ENCODE measurements around the gene PLA2G4F. TPM values are rescaled to one million over a fixed set of nuclear protein-coding genes. Genes with fewer than 3 reads are reported as not detected.
A peak's percentile ranks its signal among the peaks of the same experiment; 100 is the strongest.

The PLA2G4F gene
- polyA plus RNA-seq, 1 donor: 3.6 TPM

GRCh38 chr15:42148808-42149492 is 7.5 kb downstream of the PLA2G4F start:
- H3K36me3 ChIP-seq (ENCODE audit: control insufficient read depth, insufficient read depth, low read length): no peaks in the 10 kb centered on the region
- H3K27me3 ChIP-seq (ENCODE audit: control insufficient read depth, insufficient read depth, low read length): no peaks in the 10 kb centered on the region
- 100% methylated on average over 2 of the region's 12 CpGs for WGBS (ENCODE audit: insufficient coverage, low lambda C conversion rate)
- H3K4me1 ChIP-seq (ENCODE audit: control insufficient read depth, insufficient read depth, low read length): no peaks in the 10 kb centered on the region
- H3K4me3 ChIP-seq (ENCODE audit: low read length): no peak overlapping the region
- no peaks in the 10 kb centered on the region for H3K9me3 ChIP-seq (ENCODE audit: control insufficient read depth, low read depth, low read length)
- no peak for DNase-seq
- H3K27ac ChIP-seq (ENCODE audit: low read length): no peak overlapping the region

GRCh38 chr15:42147431-42147735 is 9.1 kb downstream of the PLA2G4F start:
- Histone ChIP-seq H3K9me3 (ENCODE audit: control insufficient read depth, low read depth, low read length) (no peaks in the 10 kb centered on the region), H3K27ac (ENCODE audit: low read length) (no peak overlapping the region), H3K4me3 (ENCODE audit: low read length) (no peak overlapping the region), H3K36me3 (ENCODE audit: control insufficient read depth, insufficient read depth, low read length) (no peaks in the 10 kb centered on the region), H3K27me3 (ENCODE audit: control insufficient read depth, insufficient read depth, low read length) (no peaks in the 10 kb centered on the region), H3K4me1 (ENCODE audit: control insufficient read depth, insufficient read depth, low read length) (no peaks in the 10 kb centered on the region)
- no CpG with 5 or more reads among the region's 4 CpGs for WGBS (ENCODE audit: insufficient coverage, low lambda C conversion rate)
- DNase-seq: no peak

- Histone ChIP-seq H3K27ac (ENCODE audit: low read length) (no peak overlapping the region), H3K9me3 (ENCODE audit: control insufficient read depth, low read depth, low read length) (no peaks in the 10 kb centered on the region), H3K36me3 (ENCODE audit: control insufficient read depth, insufficient read depth, low read length) (no peaks in the 10 kb centered on the region), H3K4me1 (ENCODE audit: control insufficient read depth, insufficient read depth, low read length) (no peaks in the 10 kb centered on the region), H3K27me3 (ENCODE audit: control insufficient read depth, insufficient read depth, low read length) (no peaks in the 10 kb centered on the region), H3K4me3 (ENCODE audit: low read length) (no peak overlapping the region)
- no CpG with 5 or more reads among the region's 24 CpGs for WGBS (ENCODE audit: insufficient coverage, low lambda C conversion rate)
- peak in 1 of 2 donors; percentile 47 for DNase-seq
These were observed 9.6 kb downstream of the PLA2G4F start for GRCh38 chr15:42146551-42147430.

GRCh38 chr15:42145546-42146455 is 10.6 kb downstream of the PLA2G4F start:
- Histone ChIP-seq H3K36me3 (ENCODE audit: control insufficient read depth, insufficient read depth, low read length) (no peaks in the 10 kb centered on the region), H3K9me3 (ENCODE audit: control insufficient read depth, low read depth, low read length) (peaks cover 2% of the 10 kb centered on the region), H3K4me1 (ENCODE audit: control insufficient read depth, insufficient read depth, low read length) (no peaks in the 10 kb centered on the region), H3K27ac (ENCODE audit: low read length) (no peak overlapping the region), H3K4me3 (ENCODE audit: low read length) (no peak overlapping the region), H3K27me3 (ENCODE audit: control insufficient read depth, insufficient read depth, low read length) (no peaks in the 10 kb centered on the region)
- WGBS (ENCODE audit: insufficient coverage, low lambda C conversion rate): no CpG with 5 or more reads among the region's 29 CpGs
- DNase-seq: no peak

- no peak for DNase-seq
- Histone ChIP-seq H3K36me3 (ENCODE audit: control insufficient read depth, insufficient read depth, low read length) (no peaks in the 10 kb centered on the region), H3K4me1 (ENCODE audit: control insufficient read depth, insufficient read depth, low read length) (no peaks in the 10 kb centered on the region), H3K27me3 (ENCODE audit: control insufficient read depth, insufficient read depth, low read length) (no peaks in the 10 kb centered on the region), H3K9me3 (ENCODE audit: control insufficient read depth, low read depth, low read length) (peaks cover 10% of the 10 kb centered on the region), H3K27ac (ENCODE audit: low read length) (no peak overlapping the region), H3K4me3 (ENCODE audit: low read length) (no peak overlapping the region)
- 67% methylated on average over 1 of the region's 9 CpGs for WGBS (ENCODE audit: insufficient coverage, low lambda C conversion rate)
These were observed 11.5 kb downstream of the PLA2G4F start for GRCh38 chr15:42144841-42145375.

GRCh38 chr15:42143866-42144625 is 12.4 kb downstream of the PLA2G4F start:
- Histone ChIP-seq H3K9me3 (ENCODE audit: control insufficient read depth, low read depth, low read length) (peaks cover 18% of the 10 kb centered on the region), H3K27ac (ENCODE audit: low read length) (no peak overlapping the region), H3K27me3 (ENCODE audit: control insufficient read depth, insufficient read depth, low read length) (no peaks in the 10 kb centered on the region), H3K36me3 (ENCODE audit: control insufficient read depth, insufficient read depth, low read length) (no peaks in the 10 kb centered on the region), H3K4me1 (ENCODE audit: control insufficient read depth, insufficient read depth, low read length) (peaks cover 4% of the 10 kb centered on the region), H3K4me3 (ENCODE audit: low read length) (no peak overlapping the region)
- DNase-seq: no peak
- WGBS (ENCODE audit: insufficient coverage, low lambda C conversion rate): no CpG with 5 or more reads among the region's 18 CpGs

GRCh38 chr15:42143356-42143755 is 13.1 kb downstream of the PLA2G4F start:
- no peaks in the 10 kb centered on the region for H3K36me3 ChIP-seq (ENCODE audit: control insufficient read depth, insufficient read depth, low read length)
- peaks cover 4% of the 10 kb centered on the region for H3K4me1 ChIP-seq (ENCODE audit: control insufficient read depth, insufficient read depth, low read length)
- no peak overlapping the region for H3K27ac ChIP-seq (ENCODE audit: low read length)
- peaks cover 23% of the 10 kb centered on the region for H3K9me3 ChIP-seq (ENCODE audit: control insufficient read depth, low read depth, low read length)
- no CpG with 5 or more reads among the region's 4 CpGs for WGBS (ENCODE audit: insufficient coverage, low lambda C conversion rate)
- DNase-seq: no peak
- no peaks in the 10 kb centered on the region for H3K27me3 ChIP-seq (ENCODE audit: control insufficient read depth, insufficient read depth, low read length)
- no peak overlapping the region for H3K4me3 ChIP-seq (ENCODE audit: low read length)

GRCh38 chr15:42141795-42142667 is 14.4 kb downstream of the PLA2G4F start:
- WGBS (ENCODE audit: insufficient coverage, low lambda C conversion rate): no CpG with 5 or more reads among the region's 21 CpGs
- Histone ChIP-seq H3K27me3 (ENCODE audit: control insufficient read depth, insufficient read depth, low read length) (no peaks in the 10 kb centered on the region), H3K4me3 (ENCODE audit: low read length) (no peak overlapping the region), H3K4me1 (ENCODE audit: control insufficient read depth, insufficient read depth, low read length) (peaks cover 4% of the 10 kb centered on the region), H3K36me3 (ENCODE audit: control insufficient read depth, insufficient read depth, low read length) (no peaks in the 10 kb centered on the region), H3K27ac (ENCODE audit: low read length) (no peak overlapping the region), H3K9me3 (ENCODE audit: control insufficient read depth, low read depth, low read length) (peaks cover 32% of the 10 kb centered on the region)
- no peak for DNase-seq

GRCh38 chr15:42141246-42141645 is 15.2 kb downstream of the PLA2G4F start:
- no peaks in the 10 kb centered on the region for H3K36me3 ChIP-seq (ENCODE audit: control insufficient read depth, insufficient read depth, low read length)
- no peak overlapping the region for H3K4me3 ChIP-seq (ENCODE audit: low read length)
- peaks cover 4% of the 10 kb centered on the region for H3K4me1 ChIP-seq (ENCODE audit: control insufficient read depth, insufficient read depth, low read length)
- no peaks in the 10 kb centered on the region for H3K27me3 ChIP-seq (ENCODE audit: control insufficient read depth, insufficient read depth, low read length)
- no CpG with 5 or more reads among the region's 7 CpGs for WGBS (ENCODE audit: insufficient coverage, low lambda C conversion rate)
- no peak for DNase-seq
- no peak overlapping the region for H3K27ac ChIP-seq (ENCODE audit: low read length)
- peaks cover 32% of the 10 kb centered on the region for H3K9me3 ChIP-seq (ENCODE audit: control insufficient read depth, low read depth, low read length)
